A673 (cell line): ENCODE data around the gene AVPR2. TPM values are rescaled to one million over a fixed set of nuclear protein-coding genes. Genes with fewer than 3 reads are reported as not detected.
A peak's percentile ranks its signal among the peaks of the same experiment; 100 is the strongest.

ENCODE experiments used
- BruUV-seq: library from RNA; stranded (reverse); fragments of 400-500 nt; replicated peaks from 2 replicates; lab custom pipeline; 2021; lab: Mats Ljungman, UMichigan
- CTCF ChIA-PET: fragments of 300-600 bp; sonication (Branson Sonifier 250); formaldehyde crosslinking; loops from one replicate; lab custom pipeline; 2022; ENCODE audit warnings: antibody characterized with exemption; lab: Charles Lee
- POLR2A ChIA-PET: fragments of 300-600 bp; sonication (Branson Sonifier 250); formaldehyde crosslinking; loops from one replicate; lab custom pipeline; 2022; ENCODE audit warnings: antibody characterized with exemption; ENCODE audit not compliant: low non-redundant PET; lab: Charles Lee
- DNase-seq: peaks from one replicate; pipeline ENCODE4 v3.0.0-alpha.2; 2015; ENCODE audit warnings: low spot score
- H3K27ac ChIP-seq: fragments of 200-600 bp; sonication (generic); 2 replicates; pipeline ENCODE4 v1.5.1; 2016; ENCODE audit warnings: mixed run types, low read depth, mild to moderate bottlenecking, mixed read lengths, antibody characterized with exemption, low read length; ENCODE audit not compliant: poor library complexity, severe bottlenecking
- H3K27me3 ChIP-seq: fragments of 200-600 bp; sonication (generic); replicated peaks from 2 replicates; pipeline ENCODE4 v1.6.1; 2017; ENCODE audit warnings: mixed run types, low read depth, mild to moderate bottlenecking, mixed read lengths, antibody characterized with exemption, low read length; ENCODE audit not compliant: insufficient read depth, poor library complexity
- H3K36me3 ChIP-seq: fragments of 200-600 bp; sonication (generic); 2 replicates; pipeline ENCODE4 v1.6.1; 2016; ENCODE audit warnings: mixed run types, mild to moderate bottlenecking, mixed read lengths, antibody characterized with exemption, low read length; ENCODE audit not compliant: insufficient read depth, poor library complexity, severe bottlenecking
- H3K4me1 ChIP-seq: fragments of 200-600 bp; sonication (generic); 2 replicates; pipeline ENCODE4 v1.6.1; 2017; ENCODE audit warnings: mixed run types, mild to moderate bottlenecking, mixed read lengths, antibody characterized with exemption, low read length; ENCODE audit not compliant: insufficient read depth, poor library complexity, severe bottlenecking
- H3K4me3 ChIP-seq: fragments of 200-600 bp; sonication (generic); 2 replicates; pipeline ENCODE4 v1.5.1; 2016; ENCODE audit warnings: low read depth, mixed run types, mild to moderate bottlenecking, mixed read lengths, low read length; ENCODE audit not compliant: poor library complexity, severe bottlenecking
- H3K9me3 ChIP-seq: fragments of 200-600 bp; sonication (generic); 2 replicates; pipeline ENCODE4 v1.6.1; 2016; ENCODE audit warnings: mixed run types, low read depth, mild to moderate bottlenecking, mixed read lengths, antibody characterized with exemption, low read length; ENCODE audit not compliant: poor library complexity, severe bottlenecking
- CTCF ChIP-seq: fragments of 300-800, 200-600 bp; sonication (generic); conservative IDR thresholded peaks from 2 replicates; pipeline ENCODE4 v1.5.1; 2017; ENCODE audit warnings: low read depth, mild to moderate bottlenecking, antibody characterized with exemption, low read length, moderate library complexity, mixed read lengths
- EZH2 ChIP-seq: fragments of 200-600 bp; sonication (generic); IDR thresholded peaks from 2 replicates; pipeline ENCODE4 v1.6.1; 2017; ENCODE audit warnings: borderline replicate concordance, low read depth, mild to moderate bottlenecking, mixed read lengths, antibody characterized with exemption, low read length; ENCODE audit not compliant: poor library complexity, severe bottlenecking
- intact Hi-C: fragments of 100-400 bp; cut with micrococcal nuclease; formaldehyde crosslinking; loops from one replicate; pipeline ENCODE4 v1.10.0; 2022; ENCODE audit not compliant: unreplicated experiment
- total RNA-seq: library from RNA; stranded (reverse); gene quantifications from 2 replicates; pipeline ENCODE4 v1.2.3, GENCODE V29; 2021

AVPR2 gene
- total RNA-seq, 1 experiment from 2014 or later, result not detected

- ChIA-PET POLR2A (no interaction called here), CTCF (interaction anchor here (1.4 kb wide), 1 partner anchor 23 kb away, joined by 4 read pairs; no protein-coding TSS in a partner anchor)
- peak; percentile 81 for DNase-seq
- H3K9me3 ChIP-seq, result no peaks in the 10 kb centered on the region
- peak; percentile 47 for TF ChIP-seq CTCF
- TF ChIP-seq EZH2, result no peak
- no peaks in the 10 kb centered on the region for H3K27me3 ChIP-seq
- H3K36me3 ChIP-seq, result no peaks in the 10 kb centered on the region
- BruUV-seq, result no TSS peak
- peak overlapping the region; percentile 71 for H3K27ac ChIP-seq
- peaks cover 20% of the 10 kb centered on the region for H3K4me1 ChIP-seq
- H3K4me3 ChIP-seq, result peak overlapping the region; percentile 28
- intact Hi-C loops, result no loop called here
Observed at GRCh38 chrX:153924149-153924861, 19.8 kb downstream of the AVPR2 start.

- intact Hi-C loops, result no loop called here
- ChIA-PET POLR2A (no interaction called here), CTCF (interaction anchor here (0.5 kb wide), 1 partner anchor 82 kb away, joined by 5 read pairs; no protein-coding TSS in a partner anchor)
- peak overlapping the region; percentile 94 for H3K27ac ChIP-seq
- no peak for DNase-seq
- BruUV-seq, result TSS peak; percentile 29
- no peaks in the 10 kb centered on the region for H3K27me3 ChIP-seq
- peak overlapping the region; percentile 58 for H3K4me3 ChIP-seq
- TF ChIP-seq EZH2 (no peak), CTCF (no peak)
- no peaks in the 10 kb centered on the region for H3K9me3 ChIP-seq
- no peaks in the 10 kb centered on the region for H3K36me3 ChIP-seq
- peaks cover 20% of the 10 kb centered on the region for H3K4me1 ChIP-seq
Observed at GRCh38 chrX:153925387-153925738, 20.9 kb downstream of the AVPR2 start.

- ChIA-PET POLR2A (no interaction called here), CTCF (no interaction called here)
- peak within 1 kb of the TSS; percentile 58 for H3K4me3 ChIP-seq
- H3K4me1 ChIP-seq, result peaks cover 20% of the 10 kb centered on the region
- H3K36me3 ChIP-seq, result no peaks in the 10 kb centered on the region
- peak within 1 kb of the TSS; percentile 94 for H3K27ac ChIP-seq
- intact Hi-C loops, result no loop called here
- H3K27me3 ChIP-seq, result no peaks in the 10 kb centered on the region
- no peaks in the 10 kb centered on the region for H3K9me3 ChIP-seq
- no peak for DNase-seq
- no TSS peak for BruUV-seq
- TF ChIP-seq EZH2 (no peak), CTCF (no peak)
Observed at GRCh38 chrX:153925739-153926551, 21.5 kb downstream of the AVPR2 start, which contains the start of gene ARHGAP4. ARHGAP4 (minus strand) TSS chrX:153926264; CDS start chrX:153926202, 62 bp downstream.
